ENCODE data around the gene CNN3. TPM values are rescaled to one million over a fixed set of nuclear protein-coding genes. Genes with fewer than 3 reads are reported as not detected.

The CNN3 gene
- total RNA-seq, 3 donors from 2014 or later (not counting 1 experiment from before 2014, with no cell fraction given) = 0.55 to 1.7 (median 0.96) TPM

DNA sequence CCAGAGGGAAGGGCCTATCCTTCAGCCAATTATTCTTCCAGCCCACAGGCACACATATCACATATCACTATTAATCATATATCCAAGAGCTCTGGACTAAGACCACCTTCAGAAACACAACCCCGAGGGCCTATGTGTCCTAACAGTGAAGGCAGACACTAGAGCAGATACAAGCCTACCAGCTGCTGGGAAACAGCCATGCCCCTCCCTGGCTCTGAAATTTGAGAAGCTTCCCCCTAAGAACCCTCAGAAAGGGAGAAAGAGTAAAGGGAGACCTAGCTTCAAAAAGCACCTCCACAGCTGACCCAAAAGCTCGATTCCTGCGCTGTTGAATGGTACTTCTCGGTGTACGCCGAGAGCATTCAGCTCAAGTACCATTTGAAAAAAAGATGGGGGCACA, 17.4 kb downstream of the CNN3 start:
- DNase-seq (no peak), ATAC-seq (no peak)
- Mint-ChIP-seq H3K4me3 (no peak overlapping the region), H3K9me3 (no peaks in the 10 kb centered on the region), H3K27ac (no peak overlapping the region), H3K36me3 (no peaks in the 10 kb centered on the region), H3K4me1 (no peaks in the 10 kb centered on the region), H3K27me3 (ENCODE audit: low read depth in 2 of 2) (peaks cover 19 to 29% of the 10 kb centered on the region in 2 donors)
- WGBS (ENCODE audit: insufficient coverage) = 87% methylated on average over 6 of the region's 6 CpGs
- intact Hi-C loops (cut with micrococcal nuclease) = no loop called here
- H3K4me1 ChIP-seq (ENCODE audit: control insufficient read depth, insufficient read depth, low read length) = no peaks in the 10 kb centered on the region
- H3K36me3 ChIP-seq (ENCODE audit: control insufficient read depth, insufficient read depth, low read length) = no peaks in the 10 kb centered on the region
- no peaks in the 10 kb centered on the region for H3K27me3 ChIP-seq (ENCODE audit: control insufficient read depth, insufficient read depth, low read length)
- no peak overlapping the region for H3K27ac ChIP-seq (ENCODE audit: low read length)
- no peak overlapping the region for H3K4me3 ChIP-seq (ENCODE audit: low read length)
- TF ChIP-seq CTCF (IDR thresholded peaks at IDR 0.05) = no peak
- H3K9me3 ChIP-seq (ENCODE audit: control insufficient read depth, insufficient read depth, low read length) = no peaks in the 10 kb centered on the region

DNA sequence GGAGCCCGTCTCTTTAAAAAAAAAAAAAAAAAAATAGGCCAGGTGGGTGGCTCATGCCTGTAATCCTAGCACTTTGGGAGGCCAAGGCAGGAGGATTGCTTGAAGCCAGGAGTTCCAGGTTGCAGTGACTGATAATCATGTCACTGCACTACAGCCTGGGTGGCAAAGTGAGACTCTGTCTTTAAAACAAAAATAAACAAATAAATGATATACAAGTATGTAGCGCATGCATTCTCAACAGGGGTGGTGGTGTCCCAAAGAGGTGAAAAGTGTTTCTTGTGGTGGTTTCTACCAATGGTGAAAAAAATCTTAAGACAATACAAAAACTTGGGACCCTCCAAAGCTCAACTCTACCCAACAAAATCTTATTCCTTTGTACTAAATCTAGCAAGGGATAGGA, 17.9 kb downstream of the CNN3 start:
- no peak for TF ChIP-seq CTCF (IDR thresholded peaks at IDR 0.05)
- 94% methylated on average over 1 of the region's 2 CpGs for WGBS (ENCODE audit: insufficient coverage)
- intact Hi-C loops (cut with micrococcal nuclease) = no loop called here
- Mint-ChIP-seq H3K27me3 (ENCODE audit: low read depth in 2 of 2) (peaks cover 14 to 24% of the 10 kb centered on the region in 2 donors), H3K36me3 (no peaks in the 10 kb centered on the region), H3K4me1 (no peaks in the 10 kb centered on the region), H3K27ac (no peak overlapping the region), H3K9me3 (no peaks in the 10 kb centered on the region), H3K4me3 (no peak overlapping the region)
- H3K4me3 ChIP-seq (ENCODE audit: low read length) = no peak overlapping the region
- H3K27me3 ChIP-seq (ENCODE audit: control insufficient read depth, insufficient read depth, low read length) = no peaks in the 10 kb centered on the region
- no peaks in the 10 kb centered on the region for H3K4me1 ChIP-seq (ENCODE audit: control insufficient read depth, insufficient read depth, low read length)
- H3K27ac ChIP-seq (ENCODE audit: low read length) = no peak overlapping the region
- ATAC-seq = no peak
- no peaks in the 10 kb centered on the region for H3K9me3 ChIP-seq (ENCODE audit: control insufficient read depth, insufficient read depth, low read length)
- no peaks in the 10 kb centered on the region for H3K36me3 ChIP-seq (ENCODE audit: control insufficient read depth, insufficient read depth, low read length)
- DNase-seq = no peak

DNA sequence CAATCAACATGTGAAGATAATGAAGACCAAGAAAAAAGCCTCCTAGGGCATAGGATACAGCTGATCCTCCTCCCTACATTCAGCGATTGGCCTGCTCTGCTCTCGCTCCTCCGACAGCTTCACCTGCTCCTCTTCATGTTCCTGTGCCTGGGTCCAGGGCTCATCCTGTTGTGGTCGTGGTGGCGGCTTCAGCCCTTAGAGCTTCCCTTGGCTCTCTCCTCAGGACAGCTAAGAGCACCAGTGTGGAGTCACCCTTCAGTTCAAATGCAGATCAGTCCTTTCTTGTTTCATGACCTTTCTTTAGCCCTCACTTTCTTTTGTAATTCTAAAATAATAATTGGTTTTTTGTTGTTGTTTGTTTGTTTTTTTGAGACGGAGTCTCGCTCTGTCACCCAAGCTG, 18.7 kb downstream of the CNN3 start:
- 85% methylated on average over 7 of the region's 7 CpGs for WGBS (ENCODE audit: insufficient coverage)
- peaks cover 8 to 22% of the 10 kb centered on the region in 2 donors for H3K27me3 Mint-ChIP-seq (ENCODE audit: low read depth in 2 of 2)
- intact Hi-C loops (cut with micrococcal nuclease) = no loop called here

More for the DNA sequence above, 18.7 kb downstream of the CNN3 start:
- Histone ChIP-seq H3K27ac (ENCODE audit: low read length) (no peak overlapping the region), H3K9me3 (ENCODE audit: control insufficient read depth, insufficient read depth, low read length) (no peaks in the 10 kb centered on the region), H3K27me3 (ENCODE audit: control insufficient read depth, insufficient read depth, low read length) (no peaks in the 10 kb centered on the region), H3K4me1 (ENCODE audit: control insufficient read depth, insufficient read depth, low read length) (no peaks in the 10 kb centered on the region), H3K4me3 (ENCODE audit: low read length) (no peak overlapping the region), H3K36me3 (ENCODE audit: control insufficient read depth, insufficient read depth, low read length) (no peaks in the 10 kb centered on the region)
- Mint-ChIP-seq H3K4me3 (no peak overlapping the region), H3K9me3 (no peaks in the 10 kb centered on the region), H3K36me3 (no peaks in the 10 kb centered on the region), H3K27ac (no peak overlapping the region), H3K4me1 (no peaks in the 10 kb centered on the region)
- ATAC-seq (no peak), DNase-seq (no peak)
- TF ChIP-seq CTCF (IDR thresholded peaks at IDR 0.05) = no peak

Measured in natural killer cell (primary cell).